NK-92 treated with Interleukin-12 subunit alpha and Interleukin-12 subunit beta, amount 100 ng/mL, for 24 hours (cell line): ENCODE measurements around the gene TLE3.
"Not testable (repeated sequence)": the region's sequence is repeated elsewhere in the genome, so short reads cannot be mapped to it uniquely, and the experiment has no call there.

Source experiments
- DNase-seq: peaks from one replicate; lab custom pipeline; 2025; lab: John Stamatoyannopoulos, UW

Gene TLE3

DNA sequence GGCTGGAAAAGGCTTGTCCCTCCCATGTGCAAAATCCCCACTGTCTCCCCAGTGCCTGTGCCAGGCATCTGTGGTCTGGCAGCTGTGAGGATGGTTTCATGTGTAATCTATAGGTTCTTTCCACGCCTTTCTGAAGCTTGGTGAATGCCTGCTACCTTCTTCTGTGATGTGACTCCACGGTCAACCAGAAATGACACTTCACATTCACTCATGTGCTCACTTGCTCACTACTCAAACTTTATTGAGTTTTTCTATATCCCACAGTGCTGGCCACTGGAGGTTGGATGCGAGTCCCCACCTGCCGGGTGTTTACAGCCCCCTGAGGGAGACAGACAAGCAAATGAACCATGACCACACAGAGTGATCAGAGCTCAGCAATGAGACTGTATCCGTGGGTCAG, 27.9 kb upstream of the TLE3 start:
- no peak for DNase-seq

DNA sequence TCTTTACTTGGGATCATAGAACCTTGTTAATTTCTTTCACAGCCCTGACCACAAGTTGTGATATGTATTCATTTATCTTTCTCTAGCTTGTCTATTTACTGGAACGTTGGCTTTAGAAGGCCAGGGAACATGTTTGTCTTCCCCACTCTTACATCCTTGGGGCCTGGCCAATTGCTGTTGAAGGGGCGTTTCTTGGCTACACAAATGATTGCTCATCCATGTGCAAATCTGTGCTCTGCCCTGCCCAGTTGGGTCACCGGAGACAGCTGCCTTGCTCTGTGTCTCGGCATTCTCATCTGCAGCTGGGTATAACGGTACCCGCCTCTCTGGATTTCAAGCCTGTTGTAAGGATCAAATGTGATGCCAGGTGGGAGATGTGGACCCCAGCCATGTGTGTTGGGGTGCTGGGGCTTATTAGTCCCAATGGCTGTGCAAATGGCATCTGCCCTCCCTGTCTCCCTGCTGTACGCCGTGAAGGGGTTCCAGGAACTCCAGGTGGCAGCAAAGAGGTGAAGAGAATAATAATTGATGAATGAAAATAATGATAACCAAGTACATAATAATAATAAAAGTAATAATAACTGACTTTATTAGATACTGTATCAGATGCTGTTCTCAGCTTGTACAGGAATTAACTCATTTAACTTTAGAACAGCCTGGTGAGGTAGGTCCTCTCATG, 24.0 kb upstream of the TLE3 start:
- no peak for DNase-seq

DNA sequence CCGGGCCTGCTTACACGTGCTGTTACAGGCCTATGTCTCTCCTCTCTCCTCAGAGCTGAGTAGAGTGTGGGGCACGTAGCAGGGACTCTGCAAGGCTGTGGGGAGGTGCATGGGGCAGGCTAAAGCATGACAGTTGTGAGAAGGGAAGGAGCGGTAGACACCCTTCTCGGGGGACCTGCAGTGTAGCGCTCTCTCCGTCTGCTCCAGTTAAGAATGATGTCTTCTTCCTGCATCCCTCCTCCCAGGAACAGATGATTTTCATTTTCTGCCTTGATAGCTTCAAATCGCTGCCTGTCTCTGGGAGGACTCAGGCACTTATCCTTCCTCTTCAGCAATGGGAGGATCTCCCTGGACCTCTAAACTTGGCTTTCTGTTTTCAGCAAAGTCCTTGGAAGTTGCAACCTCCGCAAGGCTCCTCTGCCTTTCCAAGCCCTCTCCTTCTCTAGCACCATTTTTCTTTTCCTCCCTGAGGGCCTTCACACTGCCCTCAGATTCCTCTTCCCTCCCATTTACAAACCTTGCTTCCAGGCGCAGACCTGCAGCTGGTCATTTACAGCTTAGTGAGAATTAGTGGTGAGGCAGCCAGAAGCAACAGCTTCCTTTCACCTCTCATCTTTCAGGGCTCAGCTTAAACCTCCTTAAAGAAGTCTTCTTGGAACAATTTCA, 23.4 kb upstream of the TLE3 start:
- no peak for DNase-seq

DNA sequence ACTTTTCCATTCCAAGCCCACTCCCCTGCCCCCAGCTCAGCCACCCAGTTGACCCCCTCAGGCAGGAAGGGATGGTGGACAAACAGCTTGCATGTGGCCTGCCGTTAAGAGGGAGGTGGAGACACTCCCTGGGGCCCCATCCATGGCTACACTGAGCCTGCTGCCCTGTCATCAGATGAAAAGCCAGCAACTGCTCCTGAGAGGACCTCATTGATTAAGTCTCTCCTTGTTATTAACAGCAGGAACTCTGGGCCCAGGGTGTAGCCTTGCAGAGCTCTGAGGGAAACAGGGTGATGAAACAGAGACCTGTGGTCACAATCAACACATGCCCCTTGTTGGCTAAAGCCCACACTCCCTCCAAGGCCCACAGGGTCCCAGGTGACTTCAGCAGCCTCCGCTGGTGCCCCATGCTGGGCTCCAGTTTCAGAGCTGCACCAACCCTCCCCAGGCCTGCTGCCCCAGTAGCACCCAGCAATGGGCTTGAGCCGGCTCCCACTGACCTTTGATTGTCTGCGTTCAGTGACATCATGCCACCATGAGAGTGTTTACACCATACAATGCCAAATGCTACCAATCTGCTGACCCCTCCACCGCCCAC, 22.3 kb upstream of the TLE3 start:
- no peak for DNase-seq

DNA sequence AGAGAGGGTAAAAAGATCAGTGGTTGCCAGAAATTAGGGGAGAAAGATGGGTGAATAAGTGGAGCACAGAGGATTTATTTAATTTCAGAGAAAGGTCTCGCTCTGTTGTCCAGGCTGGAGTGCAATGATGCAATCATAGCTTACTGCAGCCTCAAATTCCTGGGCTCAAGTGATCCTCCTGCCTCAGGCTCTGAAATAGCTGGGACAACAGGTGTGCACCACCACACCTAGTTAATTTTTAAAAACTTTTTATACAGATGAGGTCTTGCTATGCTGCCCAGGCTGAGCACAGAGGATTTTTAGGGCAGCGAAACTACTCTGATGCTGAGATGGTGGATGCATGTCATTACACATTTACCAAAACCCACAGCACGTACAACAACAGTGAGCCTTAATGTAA, 20.9 kb upstream of the TLE3 start:
- no peak for DNase-seq

DNA sequence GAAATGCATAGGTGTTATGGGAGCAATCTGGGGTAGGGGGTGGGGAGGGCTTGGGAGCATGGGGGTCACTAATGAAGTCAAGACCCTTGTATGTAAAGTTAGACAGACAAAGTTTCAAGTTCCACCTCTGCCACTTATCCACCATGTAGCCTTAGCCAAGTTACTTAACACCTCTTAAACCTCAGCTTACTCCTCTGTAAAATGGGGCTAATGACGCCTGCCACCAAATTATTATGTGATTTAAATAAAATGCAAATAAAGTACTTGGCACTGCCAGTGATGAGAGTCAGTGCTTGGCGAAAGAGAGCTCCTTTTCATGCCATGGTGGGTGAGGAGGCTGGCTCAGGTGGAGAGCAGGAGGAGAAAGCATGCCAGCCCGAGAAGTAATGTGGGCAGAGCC, 18.6 kb upstream of the TLE3 start:
- no peak for DNase-seq

DNA sequence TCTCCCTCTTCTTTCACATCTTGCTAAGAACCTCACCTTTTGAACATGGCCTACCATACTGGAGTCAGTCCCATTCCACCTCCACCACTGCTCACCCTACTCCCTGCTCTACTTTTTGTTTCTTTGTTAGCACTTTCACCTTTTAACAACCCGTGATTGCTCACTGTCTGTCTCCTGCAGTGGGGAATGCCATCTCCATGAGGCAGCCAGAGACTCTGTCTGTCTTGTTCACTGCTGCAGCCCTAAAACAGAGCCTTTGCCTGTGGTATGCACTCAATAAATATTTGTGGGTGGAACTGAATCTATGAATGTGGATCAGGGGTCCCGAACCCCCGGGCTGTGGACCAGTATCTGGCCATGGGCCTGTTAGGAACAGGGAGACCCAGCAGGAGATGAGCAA, 16.5 kb upstream of the TLE3 start:
- no peak for DNase-seq

DNA sequence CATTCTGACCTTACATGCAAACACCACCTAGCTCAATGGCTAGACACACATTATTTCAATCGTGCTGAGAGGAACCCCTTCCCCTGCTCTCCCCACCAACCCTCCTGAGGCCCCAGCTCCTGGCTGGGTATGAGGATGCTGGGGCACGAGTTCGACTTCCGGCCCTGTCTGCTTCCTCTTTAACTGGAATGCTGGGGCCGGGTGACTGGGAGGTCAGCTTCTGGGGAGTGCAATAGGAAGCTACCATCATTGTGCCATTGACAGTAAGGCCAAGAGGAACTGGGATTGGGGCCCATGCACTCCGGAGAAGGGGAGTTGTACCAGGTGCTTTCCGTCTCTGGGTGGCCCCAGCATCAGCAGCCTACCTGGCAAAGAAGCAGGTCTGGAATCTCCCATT, 15.6 kb upstream of the TLE3 start:
- DNase-seq = no peak

DNA sequence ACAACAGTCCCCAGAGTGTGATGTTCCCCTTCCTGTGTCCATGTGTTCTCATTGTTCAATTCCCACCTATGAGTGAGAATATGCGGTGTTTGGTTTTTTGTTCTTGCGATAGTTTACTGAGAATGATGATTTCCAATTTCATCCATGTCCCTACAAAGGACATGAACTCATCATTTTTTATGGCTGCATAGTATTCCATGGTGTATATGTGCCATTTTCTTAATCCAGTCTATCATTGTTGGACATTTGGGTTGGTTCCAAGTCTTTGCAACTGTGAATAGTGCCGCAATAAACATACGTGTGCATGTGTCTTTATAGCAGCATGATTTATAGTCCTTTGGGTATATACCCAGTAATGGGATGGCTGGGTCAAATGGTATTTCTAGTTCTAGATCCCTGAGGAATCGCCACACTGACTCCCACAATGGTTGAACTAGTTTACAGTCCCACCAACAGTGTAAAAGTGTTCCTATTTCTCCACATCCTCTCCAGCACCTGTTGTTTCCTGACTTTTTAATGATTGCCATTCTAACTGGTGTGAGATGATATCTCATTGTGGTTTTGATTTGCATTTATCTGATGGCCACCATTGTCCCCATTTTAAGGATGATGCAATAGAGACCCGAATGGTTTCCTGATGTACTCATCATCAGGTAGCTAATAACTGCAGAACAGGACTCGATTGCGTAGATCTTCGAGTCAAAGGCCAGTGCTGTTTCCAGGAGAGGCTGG, 15.0 kb upstream of the TLE3 start:
- DNase-seq = not testable (repeated sequence)

DNA sequence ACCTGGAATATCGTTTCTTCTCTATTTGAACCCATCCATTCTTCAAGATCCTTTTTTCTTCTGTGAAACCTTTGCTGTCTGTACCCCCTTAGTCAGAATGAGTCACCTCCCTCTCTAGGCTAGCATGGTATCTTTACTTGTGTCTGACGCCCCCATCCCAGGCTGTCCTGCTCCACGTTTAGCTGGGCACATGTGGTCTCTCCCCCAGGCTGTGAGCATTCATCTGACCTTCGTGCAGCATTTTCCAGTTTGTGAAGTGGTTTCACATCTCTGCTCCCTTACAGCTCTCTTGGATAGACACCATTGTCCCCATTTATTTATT, 14.3 kb upstream of the TLE3 start:
- DNase-seq = no peak

DNA sequence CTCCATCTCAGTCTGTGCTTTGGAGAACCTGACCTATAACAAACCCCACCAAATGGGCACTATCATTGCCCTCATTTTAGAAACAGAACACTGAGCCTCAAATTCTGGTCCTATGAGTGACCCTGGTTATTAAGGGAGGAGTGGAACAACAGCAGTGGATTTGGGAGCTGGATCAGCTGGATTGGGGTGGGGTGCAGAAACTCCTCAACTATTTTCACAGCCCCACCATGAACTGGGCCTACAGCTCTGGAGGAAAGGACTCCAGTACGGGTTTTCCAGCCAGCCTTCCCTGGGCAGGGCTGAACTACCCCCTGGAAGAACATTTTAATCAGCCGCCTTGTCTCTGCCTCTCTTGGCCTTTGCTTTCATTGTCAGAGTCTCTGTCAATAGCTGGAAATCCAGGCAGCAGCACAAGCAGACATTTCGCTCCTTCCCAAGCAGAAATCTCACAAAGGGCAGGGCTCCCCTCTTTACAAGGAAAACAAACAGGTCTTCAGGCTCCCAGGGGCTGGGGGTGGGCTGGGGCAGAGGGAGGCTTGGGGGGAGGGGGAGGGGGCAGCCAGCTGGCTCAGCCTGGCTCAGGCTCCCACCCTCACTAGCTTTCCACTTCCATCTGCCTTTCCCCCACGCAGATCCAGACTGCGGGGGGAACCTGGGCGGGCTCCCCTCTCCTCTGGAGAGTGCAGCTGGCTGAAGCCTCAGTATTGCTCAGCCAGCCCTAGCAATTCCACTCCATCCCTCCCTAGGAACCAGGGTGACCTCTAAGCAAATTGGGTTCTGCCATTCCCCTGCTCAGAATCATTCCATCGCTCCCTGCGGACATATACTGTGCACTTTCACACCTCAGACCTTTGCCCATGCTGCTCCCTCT, 13.7 kb upstream of the TLE3 start:
- no peak for DNase-seq

DNA sequence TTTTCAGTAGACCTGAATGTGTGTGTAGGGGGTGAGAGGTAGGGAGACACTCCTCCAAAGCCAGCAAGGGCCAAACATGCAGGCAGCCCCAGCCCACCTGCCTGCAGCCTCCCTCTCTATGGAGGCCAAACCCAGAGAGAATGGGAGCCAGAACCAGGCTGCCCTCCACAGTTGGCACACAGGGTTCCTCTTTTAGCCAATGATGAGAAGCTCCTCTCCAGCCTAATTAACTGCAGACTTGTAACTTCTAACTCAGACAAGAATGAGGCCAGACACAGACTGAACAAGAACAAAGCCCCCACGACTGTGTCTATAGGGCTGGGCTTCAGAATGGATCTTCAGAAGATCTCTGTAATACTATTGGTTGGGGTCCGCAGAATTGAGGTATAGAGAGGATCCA, 12.3 kb upstream of the TLE3 start:
- no peak for DNase-seq

DNA sequence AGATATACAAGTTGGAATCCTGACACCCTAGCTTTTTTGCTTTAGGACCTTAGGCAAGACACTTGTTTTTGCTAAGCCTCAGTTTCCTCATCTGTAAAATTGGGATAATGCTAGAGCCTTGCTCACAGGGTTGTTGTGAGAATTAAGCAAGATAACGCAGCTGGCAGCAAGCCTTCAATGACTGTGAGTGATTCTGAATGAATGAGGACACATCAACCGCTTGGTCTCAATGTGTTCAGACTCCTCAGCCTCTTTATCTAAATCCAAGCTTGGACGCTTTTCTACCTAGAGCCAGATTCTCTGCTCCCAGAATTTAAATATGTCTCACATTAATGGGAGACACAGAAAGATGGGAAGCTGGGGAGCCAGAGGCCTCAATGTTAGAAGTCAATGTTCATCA, 11.8 kb upstream of the TLE3 start:
- no peak for DNase-seq

DNA sequence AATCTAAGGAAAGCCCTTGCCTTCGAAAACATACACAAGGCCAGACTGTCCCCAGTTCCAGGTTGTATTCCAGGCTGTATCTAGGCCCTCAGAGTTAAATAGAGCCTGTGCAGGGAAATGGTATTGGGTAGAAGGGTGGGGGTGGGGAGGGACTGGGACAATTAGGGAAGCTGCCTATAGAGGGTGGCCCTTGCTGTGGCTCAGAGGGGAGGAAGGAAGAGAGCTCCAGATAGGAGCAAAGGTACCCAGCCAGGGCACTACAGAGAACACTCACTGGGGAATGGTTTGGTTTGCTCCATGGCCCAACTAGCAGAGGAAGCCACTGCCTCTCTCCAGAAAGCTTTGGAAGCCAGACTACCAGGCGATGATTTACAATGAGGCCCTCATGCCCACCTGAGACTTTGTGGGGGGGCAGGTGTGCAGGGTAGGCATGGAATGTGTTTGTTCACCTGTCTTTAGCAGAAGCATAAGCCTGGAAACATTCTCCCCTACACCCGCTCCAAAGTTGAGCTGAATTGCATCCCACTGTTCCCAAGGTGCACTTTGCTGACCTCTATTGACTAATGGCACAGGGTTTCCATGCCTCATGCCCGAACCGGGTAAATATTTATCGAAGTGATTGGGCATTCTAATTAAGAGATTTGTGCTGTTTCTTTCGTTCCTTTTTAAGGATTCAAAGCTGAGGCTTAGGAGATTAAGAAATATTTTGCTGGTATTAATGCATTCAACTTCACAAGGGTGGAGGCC, 6.3 kb upstream of the TLE3 start:
- no peak for DNase-seq

DNA sequence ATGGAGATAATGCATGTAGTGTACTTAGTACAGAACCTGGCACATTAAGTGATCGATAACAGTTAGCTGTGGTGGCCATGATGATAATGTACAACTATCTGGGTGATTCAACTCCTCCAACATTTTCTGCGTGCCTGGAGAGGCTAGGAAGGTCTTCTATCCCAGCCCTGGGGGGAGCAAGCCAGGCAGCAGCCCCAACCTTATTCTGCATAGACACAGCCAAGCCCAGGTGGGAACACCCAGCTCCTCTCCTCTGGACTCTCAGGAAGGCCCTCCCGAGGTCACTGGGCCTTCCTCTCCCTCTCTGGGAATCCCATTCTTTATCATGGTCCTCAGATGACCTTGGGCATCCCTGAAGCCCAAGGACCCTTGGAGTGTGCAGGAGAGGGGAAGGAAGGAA, 5.1 kb upstream of the TLE3 start:
- DNase-seq = no peak

DNA sequence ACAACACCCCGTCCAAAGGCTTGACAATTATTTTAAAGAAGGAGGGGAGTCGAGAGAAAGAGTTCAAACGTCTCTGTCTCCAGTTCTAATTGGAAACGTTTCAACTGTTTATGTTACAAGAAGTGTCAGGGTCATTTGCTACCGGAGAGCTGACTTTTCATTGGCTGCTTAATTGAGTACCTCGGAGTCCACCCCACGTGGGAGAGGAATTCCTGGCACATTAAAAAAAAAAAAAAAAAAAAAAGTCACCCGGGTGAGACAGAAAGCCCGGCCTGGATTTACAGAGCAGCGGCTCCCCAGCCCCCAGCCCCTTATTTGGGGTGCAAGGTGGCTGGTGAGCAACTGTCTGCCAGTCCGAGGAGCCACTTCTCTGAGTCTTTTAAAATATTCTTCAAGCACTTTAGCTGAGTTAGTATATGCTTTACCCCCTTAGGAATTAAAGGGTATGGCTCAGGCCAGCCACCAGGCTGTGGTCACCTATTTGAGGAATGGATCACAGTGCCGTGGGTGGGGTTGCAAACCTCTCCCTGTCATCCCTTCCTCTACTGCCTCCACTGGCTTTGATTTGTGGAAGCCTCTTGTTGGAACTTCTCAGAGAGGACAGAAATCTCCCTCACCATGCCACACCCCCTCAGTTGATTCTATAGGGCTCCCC, 3.9 kb upstream of the TLE3 start:
- no peak for DNase-seq

DNA sequence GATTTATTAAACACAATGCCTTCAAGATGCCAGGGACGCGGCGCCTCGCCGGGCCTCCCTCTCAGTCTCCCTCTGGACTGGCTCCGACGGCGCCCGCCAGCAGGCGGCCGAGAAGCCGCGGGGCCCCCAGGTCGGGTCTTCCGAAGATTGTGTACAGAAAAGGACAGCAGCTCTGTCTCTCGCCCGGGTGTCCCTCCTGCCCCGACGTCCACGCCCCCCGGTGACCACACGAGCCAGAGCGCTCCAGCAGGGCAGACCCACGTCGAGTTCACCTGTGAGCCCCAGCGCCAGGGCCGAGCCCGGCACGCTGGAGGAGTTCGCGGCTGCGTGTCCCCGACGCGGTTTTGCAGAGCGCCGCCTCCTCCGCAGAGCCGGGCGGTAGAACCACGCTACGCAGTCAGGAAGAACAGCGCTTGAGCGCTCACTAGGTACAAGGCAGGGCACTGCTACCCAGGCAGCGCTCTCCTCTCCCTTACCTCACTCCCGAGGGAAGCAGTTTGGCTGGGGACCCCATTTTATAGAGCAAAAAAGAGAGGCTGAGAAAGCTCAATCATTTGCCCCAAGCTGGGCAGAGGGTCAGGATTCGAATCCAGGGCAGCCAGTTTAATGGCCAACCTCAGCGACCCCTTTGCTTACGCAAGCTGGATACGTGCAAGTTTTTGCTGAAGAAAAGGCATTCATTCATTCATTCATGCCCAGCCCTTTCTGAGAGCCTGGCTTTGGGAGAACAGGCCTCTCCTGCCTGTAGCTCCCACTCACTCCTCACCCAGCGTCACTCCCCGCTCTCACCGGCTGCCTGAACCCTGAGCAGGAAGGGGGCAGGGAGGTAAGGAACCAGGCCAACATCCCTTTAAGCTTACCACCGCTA, 3.0 kb upstream of the TLE3 start:
- DNase-seq = no peak

DNA sequence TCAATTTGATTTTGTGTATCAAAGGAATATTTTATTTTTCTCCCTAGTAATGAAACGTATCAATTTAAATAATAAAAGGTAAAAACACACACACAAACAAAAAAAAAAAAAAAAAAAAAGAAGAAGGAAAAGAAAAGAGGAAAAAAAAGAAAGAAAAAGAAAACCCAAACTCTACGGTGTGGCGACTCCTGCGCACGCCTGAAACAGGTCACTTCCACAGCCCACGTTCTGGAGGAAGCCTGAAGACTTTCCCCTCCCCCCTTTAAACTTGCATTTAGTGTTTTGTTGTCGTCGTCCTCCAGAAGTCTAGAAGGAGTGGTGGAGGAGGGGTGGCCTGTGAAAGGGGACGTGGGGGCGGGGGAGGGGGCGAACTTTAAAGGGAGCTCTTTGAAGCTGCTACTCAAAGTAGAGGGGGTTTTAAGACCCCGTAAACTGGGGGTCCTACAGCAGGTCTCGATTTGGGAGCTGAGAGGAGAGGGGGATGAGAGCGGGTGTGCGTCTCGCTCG, 2.3 kb upstream of the TLE3 start:
- no peak for DNase-seq

DNA sequence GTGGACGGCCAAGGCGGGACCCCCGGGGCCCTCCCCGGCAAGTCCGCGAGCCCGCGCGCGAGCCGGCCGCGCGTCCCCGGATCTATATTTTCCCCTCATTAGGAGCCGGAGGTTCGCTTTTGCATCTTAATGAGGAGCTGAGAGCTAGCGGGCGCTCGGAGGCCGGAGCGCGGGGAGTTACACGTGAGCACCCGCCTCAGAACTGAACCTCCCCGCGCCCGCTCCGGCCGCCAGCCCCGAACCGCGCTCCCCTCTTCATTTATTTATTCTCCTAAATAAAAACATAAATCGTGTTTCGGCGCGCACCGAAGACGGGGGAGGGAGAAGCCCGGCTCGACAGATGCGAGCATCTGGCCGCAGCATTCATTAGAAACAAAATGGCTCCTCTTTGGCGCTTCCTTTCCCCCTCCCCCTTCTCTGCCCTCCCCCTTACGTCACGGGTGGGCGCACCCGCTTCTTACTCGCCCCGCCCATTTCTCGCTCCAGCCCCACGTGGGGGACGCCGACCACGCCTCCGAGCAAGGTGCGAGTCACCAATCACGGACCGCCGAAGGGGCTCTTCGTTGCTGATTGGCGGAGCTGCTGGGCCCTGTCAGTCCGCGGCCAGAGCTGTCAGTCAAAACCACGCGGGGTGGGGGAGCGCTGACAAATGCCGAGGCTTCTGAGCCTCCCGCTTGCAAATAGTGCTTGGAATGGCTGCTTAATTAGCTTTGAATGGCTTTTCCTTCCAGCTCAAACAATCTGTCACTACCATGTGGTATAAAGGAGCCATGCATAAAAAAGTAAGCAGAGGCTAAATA, 1.6 kb upstream of the TLE3 start:
- DNase-seq = peak; percentile 99
